K562 (cell line): ENCODE results near the gene ANO7. TPM values are rescaled to one million over a fixed set of nuclear protein-coding genes. Genes with fewer than 3 reads are reported as not detected.

Experiments used
- ATAC-seq: fragments of 200-7000 bp; cut with Tn5 transposase; 3 replicates; pipeline ENCODE4 v1.9.1; 2020; ENCODE audit warnings: moderate library complexity
- BruUV-seq: library from RNA; stranded (reverse); fragments of 400-500 nt; replicated peaks from 2 replicates; lab custom pipeline; 2021; lab: Mats Ljungman, UMichigan
- CTCF ChIA-PET: fragments of 300-600 bp; formaldehyde crosslinking; extraction: SDS; loops from one replicate; lab custom pipeline; 2021; ENCODE audit warnings: low intra/inter-chr PET ratio; lab: Yijun Ruan, JAX
- POLR2A ChIA-PET: fragments of 300-600, 350-650 bp; sonication (Branson Sonifier 250); formaldehyde crosslinking; extraction: SDS; loops from one replicate; lab custom pipeline; 2021; ENCODE audit warnings: antibody characterized with exemption, inconsistent platforms; lab: Yijun Ruan, JAX
- DNase-seq, 4 experiments: peaks; one replicate each; pipeline versions ENCODE4 v3.0.0 to v3.0.0-alpha.2; 2011 to 2018; ENCODE audit warnings: low spot score in 3 of 4, mixed read lengths in 3 of 4; ENCODE audit errors: extremely low read depth in 1 of 4
- FAIRE-seq: peaks from 2 replicates; lab custom pipeline; 2011; peaks lifted over from hg19 to GRCh38; lab: Jason Lieb, UNC
- H2AFZ ChIP-seq: 2 replicates; pipeline ENCODE4 v1.6.0; 2011; ENCODE audit warnings: low read depth, low read length, control low read depth, inconsistent platforms
- H3K27ac ChIP-seq: fragments of 200-600 bp; 3 replicates; pipeline ENCODE4 v1.8.0; 2011; ENCODE audit warnings: low read depth, mild to moderate bottlenecking, control low read depth, inconsistent platforms, low read length, moderate library complexity, mixed read lengths; ENCODE audit errors: extremely low read depth
- H3K27me3 ChIP-seq, 2 experiments: fragments of 300-600 bp in 1 of 2; 2 replicates in 1 of 2; 3 replicates in 1 of 2; pipeline versions ENCODE4 v1.6.0 to v1.8.0; 2011; ENCODE audit warnings: inconsistent platforms in 2 of 2, low read length in 2 of 2, mild to moderate bottlenecking in 1 of 2, mixed read lengths in 1 of 2, moderate library complexity in 1 of 2; ENCODE audit not compliant: control insufficient read depth in 2 of 2, insufficient read depth in 2 of 2
- H3K36me3 ChIP-seq: fragments of 300-600 bp; 3 replicates; pipeline ENCODE4 v1.8.0; 2011; ENCODE audit warnings: mild to moderate bottlenecking, low read length, inconsistent platforms; ENCODE audit not compliant: control insufficient read depth, insufficient read depth
- H3K4me1 ChIP-seq, 2 experiments: fragments of 200-600 bp in 1 of 2; replicated peaks in 1 of 2; 2 replicates in 1 of 2; 3 replicates in 1 of 2; pipeline versions ENCODE4 v1.5.1 to v1.8.0; 2011; ENCODE audit warnings: inconsistent platforms in 2 of 2, low read length in 2 of 2, mild to moderate bottlenecking in 1 of 2, mixed read lengths in 1 of 2, moderate library complexity in 1 of 2; ENCODE audit not compliant: control insufficient read depth in 2 of 2, insufficient read depth in 2 of 2
- H3K4me2 ChIP-seq: 2 replicates; pipeline ENCODE4 v1.6.1; 2011; ENCODE audit warnings: low read length, control low read depth, inconsistent platforms, mixed read lengths; ENCODE audit not compliant: insufficient read depth
- H3K4me3 ChIP-seq: fragments of 200-600 bp; sonication (generic), shearing (Covaris generic); 2 replicates; pipeline ENCODE4 v1.5.1; 2016; ENCODE audit warnings: control low read depth, inconsistent platforms
- H3K79me2 ChIP-seq: fragments of 200-600 bp; 3 replicates; pipeline ENCODE4 v1.8.0; 2011; ENCODE audit warnings: low read length, inconsistent platforms; ENCODE audit not compliant: control insufficient read depth, insufficient read depth
- H3K9ac ChIP-seq, 2 experiments: 2 replicates each; pipeline versions ENCODE4 v1.6.0 to v1.6.1; 2011; ENCODE audit warnings: low read depth in 2 of 2, low read length in 2 of 2, control low read depth in 1 of 2, inconsistent platforms in 1 of 2, mild to moderate bottlenecking in 1 of 2, mixed read lengths in 1 of 2; ENCODE audit not compliant: insufficient read depth in 1 of 2
- H3K9me1 ChIP-seq: one replicate; pipeline ENCODE4 v1.6.0; 2011; ENCODE audit warnings: inconsistent platforms, mild to moderate bottlenecking, low read length, moderate library complexity; ENCODE audit not compliant: control insufficient read depth, insufficient read depth
- H3K9me3 ChIP-seq: replicated peaks from 2 replicates; pipeline ENCODE4 v1.5.1; 2011; ENCODE audit warnings: low read depth, low read length, inconsistent platforms; ENCODE audit not compliant: control insufficient read depth, insufficient read depth
- H4K20me1 ChIP-seq: replicated peaks from 2 replicates; pipeline ENCODE4 v1.6.1; 2011; ENCODE audit warnings: low read length, inconsistent platforms, mixed read lengths; ENCODE audit not compliant: control insufficient read depth, insufficient read depth
- C11orf30 ChIP-seq: fragments of 450-650 bp; IDR thresholded peaks from 2 replicates; pipeline ENCODE4 v1.6.1; 2016; ENCODE audit warnings: low read depth, mild to moderate bottlenecking
- MAZ ChIP-seq, 2 experiments: fragments of 450-650 bp in 1 of 2; sonication (generic) in 1 of 2; formaldehyde crosslinking; IDR thresholded peaks in 1 of 2; conservative IDR thresholded peaks in 1 of 2; 2 replicates each; pipeline versions ENCODE4 v1.4.0 to v1.5.0; 2020; ENCODE audit warnings: mild to moderate bottlenecking in 1 of 2, missing genetic modification reagents in 1 of 2
- MECOM ChIP-seq: fragments of 250-450 bp; sonication (Bioruptor Pico); IDR thresholded peaks from 2 replicates; pipeline ENCODE4 v1.8.0; 2022; ENCODE audit warnings: inconsistent platforms
- POLR2A ChIP-seq: fragments of 450-650 bp; conservative IDR thresholded peaks from 2 replicates; pipeline ENCODE4 v1.6.1; 2016
- RNF2 ChIP-seq: sonication (generic); IDR thresholded peaks from 2 replicates; pipeline ENCODE4 v1.6.1; 2016
- SREBF2 ChIP-seq: sonication (generic); formaldehyde crosslinking; IDR thresholded peaks from 2 replicates; pipeline ENCODE4 v1.4.0; 2020; ENCODE audit warnings: mild to moderate bottlenecking, missing genetic modification reagents
- STAT5A ChIP-seq: IDR thresholded peaks from 2 replicates; pipeline ENCODE4 v1.6.1; 2012; ENCODE audit warnings: low read length, inconsistent platforms, borderline replicate concordance
- TCF7 ChIP-seq: sonication (generic); IDR thresholded peaks from 2 replicates; pipeline ENCODE4 v1.6.1; 2016; ENCODE audit warnings: antibody characterized with exemption, borderline replicate concordance
- WGBS: fragments of 100-300 bp; shearing (Covaris generic); methylation state at CpG from one replicate; pipeline ENCODE4 v1.1.6; 2016; ENCODE audit warnings: low coverage, mixed read lengths; ENCODE audit not compliant: insufficient coverage; ENCODE audit errors: missing lambda C conversion rate; 5-methylcytosine and 5-hydroxymethylcytosine counted together
- in situ Hi-C: fragments of 300-500 bp; cut with MboI; formaldehyde crosslinking; loops from 4 replicates; pipeline ENCODE4 v1.15.0; 2018; ENCODE audit warnings: inconsistent platforms, mixed read lengths
- intact Hi-C: fragments of 100-400 bp; cut with micrococcal nuclease; formaldehyde crosslinking; loops from 2 replicates; pipeline ENCODE4 v1.14.2; 2022
- polyA plus RNA-seq, 8 experiments: library from polyadenylated mRNA; depleted of rRNA in 4 of 8; stranded (reverse) in 5 of 8; unstranded in 3 of 8; fragments of >200 nt; fragmentation: Nextera tagmentation in 2 of 8; fragmentation: Illumina TruSeq in 1 of 8; extraction: Ambion mirVana in 2 of 8; extraction: Trizol in 1 of 8; gene quantifications; 2 replicates each; pipeline versions ENCODE4 v1.2.1 to v1.2.3, GENCODE V29; 2011 to 2014; ENCODE audit warnings: inconsistent platforms in 1 of 8, missing spikeins in 1 of 8
- total RNA-seq, 7 experiments: library from RNA; depleted of rRNA in 6 of 7; stranded (reverse); fragments of >200 nt in 6 of 7; fragmentation: Illumina TruSeq in 2 of 7; extraction: Trizol in 2 of 7; gene quantifications; 2 replicates each; pipeline versions ENCODE4 v1.2.1 to v1.2.3, GENCODE V29; 2011 to 2021; ENCODE audit warnings: low replicate concordance in 1 of 7

The ANO7 gene
- total and polyA plus RNA-seq, 9 of the 15 experiments (the other 6 are each of a cell fraction or from before 2014, with no cell fraction given): 0.28 to 5.1 (median 1.1) TPM

- H3K79me2 ChIP-seq: no peaks in the 10 kb centered on the region
- POLR2A ChIA-PET: interaction anchor here (0.6 kb wide), 1 partner anchor 58 kb away, joined by 3 read pairs; the partner anchor contains the start of gene PASK
- no peaks in the 10 kb centered on the region for H3K9me1 ChIP-seq
- no peaks in the 10 kb centered on the region for H4K20me1 ChIP-seq
- no peak overlapping the region for H3K27ac ChIP-seq
- ATAC-seq (no peak), DNase-seq (no peak), FAIRE-seq (no peak)
- no peaks in the 10 kb centered on the region for H3K9me3 ChIP-seq
- H3K4me3 ChIP-seq: no peak overlapping the region
- H3K36me3 ChIP-seq: no peaks in the 10 kb centered on the region
- no TSS peak for BruUV-seq
- no CpG with 5 or more reads among the region's 1 CpG for WGBS
- H3K27me3 ChIP-seq: peaks cover 4 to 33% of the 10 kb centered on the region in 2 experiments; a peak in 4 of 5 replicates
- no peak overlapping the region for H3K9ac ChIP-seq
- CTCF ChIA-PET: no interaction called here
- H3K4me1 ChIP-seq: peaks cover 0 to 25% of the 10 kb centered on the region in 2 experiments; a peak in 2 of 5 replicates
- H3K4me2 ChIP-seq: no peak overlapping the region
- in situ Hi-C loops: no loop called here
- intact Hi-C loops: no loop called here
- TF ChIP-seq TCF7 (no peak), C11orf30 (no peak), POLR2A (no peak), STAT5A (no peak), SREBF2 (CRISPR knock-in tag) (no peak), MAZ (CRISPR knock-in tag; conservative IDR thresholded peaks at IDR 0.05 in 1 of 2, IDR thresholded peaks at IDR 0.05 in 1 of 2) (no peak), MECOM (CRISPR knock-in tag) (no peak), RNF2 (no peak)
- TF ChIP-seq, all 486 proteins: peak for 0
- H2AFZ ChIP-seq: no peak overlapping the region
Measured at GRCh38 chr2:241207151-241207550, 18.7 kb downstream of the ANO7 start.
